Stimulated activated CD8-positive, alpha-beta memory T cell treated with anti-CD3 and anti-CD28 coated beads, Interleukin-4, amount 100 ng/mL, for 4 hours (primary cell): ENCODE results near the gene POMGNT1.

Source experiments
- DNase-seq, 2 donors: peaks; one replicate each; pipeline ENCODE4 v3.0.0-alpha.2; 2020; ENCODE audit warnings: low read depth in 2 of 2, low spot score in 1 of 2

POMGNT1 gene

DNA sequence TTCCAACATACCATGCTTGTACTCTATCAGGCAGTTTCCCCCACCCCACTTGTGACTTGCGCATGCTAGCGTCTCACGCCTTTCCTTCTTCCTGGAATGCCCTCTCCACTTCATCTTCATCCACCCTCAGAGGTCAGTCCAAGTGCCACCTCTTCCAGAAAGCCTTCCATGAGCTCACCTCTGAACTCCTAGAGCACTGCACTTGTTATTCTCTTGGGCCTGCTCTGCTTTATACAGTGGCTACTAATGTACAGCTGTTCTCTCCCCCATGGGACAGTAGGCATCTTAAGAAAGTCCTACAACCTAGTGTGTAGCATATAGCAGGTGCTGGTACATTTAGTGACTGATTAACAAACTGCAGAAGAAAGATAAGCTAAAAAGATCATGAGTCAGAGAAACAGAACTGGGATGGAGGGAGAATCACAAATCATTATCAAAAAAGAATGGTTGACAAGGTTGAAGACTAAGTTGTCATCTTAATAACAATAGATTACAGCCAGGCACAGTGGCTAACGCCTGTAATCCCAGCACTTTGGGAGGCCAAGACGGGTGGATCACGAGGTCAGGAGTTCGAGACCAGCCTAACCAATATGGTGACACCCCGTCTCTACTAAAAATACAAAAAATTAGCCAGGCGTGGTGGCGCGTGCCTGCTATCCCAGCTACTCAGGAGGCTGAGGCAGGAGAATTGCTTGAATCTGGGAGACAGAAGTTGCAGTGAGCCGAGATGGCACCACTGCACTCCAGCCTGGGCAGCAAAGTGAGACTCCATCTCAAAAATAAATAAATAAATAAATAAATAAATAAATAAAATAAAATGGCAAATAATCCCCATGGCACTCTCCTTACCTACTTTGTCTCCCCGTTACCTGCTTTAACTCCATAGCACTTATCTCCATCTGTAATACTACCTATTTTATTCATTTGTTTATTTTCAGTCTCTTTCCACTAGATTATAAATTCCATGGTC is 39.6 kb downstream of the POMGNT1 start:
- no peak for DNase-seq

DNA sequence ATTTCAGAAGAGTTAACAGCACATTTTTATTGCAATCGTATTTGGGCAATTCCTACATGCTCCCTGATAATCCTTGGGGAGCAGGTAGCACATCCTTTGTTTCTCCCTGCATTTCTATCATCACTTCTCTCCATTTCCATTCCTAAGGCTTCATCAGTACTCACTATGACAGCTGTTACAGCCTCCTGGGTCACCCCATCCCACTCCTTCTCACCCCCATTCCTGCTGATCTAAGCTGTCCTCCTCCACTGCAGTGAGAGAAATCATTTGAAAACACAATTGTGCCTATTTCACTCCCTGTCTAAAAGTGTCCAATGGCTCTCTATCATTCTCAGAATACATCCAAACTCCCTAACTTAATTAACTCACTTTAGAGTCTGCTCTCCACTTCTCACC is 40.3 kb downstream of the POMGNT1 start:
- DNase-seq: no peak

DNA sequence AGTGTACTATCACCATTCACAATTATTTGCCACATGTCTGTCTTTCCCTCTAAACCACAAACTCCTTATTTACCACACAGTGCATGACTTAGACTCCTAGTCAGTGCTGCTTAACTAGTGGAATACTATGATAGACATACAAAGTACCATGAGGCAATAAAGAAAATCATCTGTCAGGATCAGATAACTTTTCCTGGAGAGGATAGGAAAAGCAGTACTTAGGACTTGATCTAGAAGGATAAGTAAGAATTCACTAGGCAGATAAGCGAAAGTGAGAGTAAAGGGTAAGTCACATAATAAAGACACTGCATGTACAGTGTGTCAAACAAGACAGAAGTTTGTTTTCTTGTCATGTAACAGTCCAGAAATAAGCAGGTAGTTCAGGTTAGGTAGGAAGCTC is 44.5 kb downstream of the POMGNT1 start:
- DNase-seq: no peak

DNA sequence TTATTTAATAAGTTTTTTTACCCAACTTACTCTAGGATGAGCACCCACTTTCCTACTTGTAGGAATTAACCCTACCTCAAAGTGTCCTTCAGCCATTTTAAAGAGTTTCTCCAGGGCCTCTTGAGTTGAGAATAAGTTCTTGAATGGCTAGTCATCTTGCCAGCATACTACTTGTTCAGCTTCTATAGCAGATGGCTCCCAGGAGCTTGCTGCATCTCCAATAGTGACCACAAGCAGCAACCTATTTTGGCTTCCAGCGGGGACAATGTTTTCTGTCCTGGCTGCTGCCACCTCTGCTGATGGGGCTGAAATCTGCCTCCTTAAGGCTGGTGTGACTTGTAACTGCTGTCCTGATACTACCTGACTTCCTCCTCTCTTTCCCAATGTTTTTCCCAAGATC is 45.0 kb downstream of the POMGNT1 start:
- no peak for DNase-seq

DNA sequence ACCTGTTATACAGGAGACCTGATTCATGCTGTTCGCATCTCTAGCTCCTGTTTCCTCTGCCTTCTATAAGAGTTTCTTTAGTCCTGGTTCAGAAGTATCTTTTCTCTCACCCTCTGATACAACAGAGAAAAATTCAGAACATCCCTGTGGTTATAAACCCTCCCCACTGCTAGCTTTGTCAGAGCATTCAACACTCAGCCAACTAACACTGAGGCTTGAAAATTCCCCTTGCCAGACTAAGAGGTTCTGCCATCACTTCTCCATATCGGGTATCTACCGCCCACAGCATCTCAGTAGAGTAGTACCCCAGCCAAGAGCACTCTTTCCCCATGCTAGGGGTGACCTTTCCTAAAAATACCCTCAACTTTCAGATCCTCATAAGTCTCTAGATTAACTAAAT is 46.2 kb downstream of the POMGNT1 start:
- DNase-seq: no peak

DNA sequence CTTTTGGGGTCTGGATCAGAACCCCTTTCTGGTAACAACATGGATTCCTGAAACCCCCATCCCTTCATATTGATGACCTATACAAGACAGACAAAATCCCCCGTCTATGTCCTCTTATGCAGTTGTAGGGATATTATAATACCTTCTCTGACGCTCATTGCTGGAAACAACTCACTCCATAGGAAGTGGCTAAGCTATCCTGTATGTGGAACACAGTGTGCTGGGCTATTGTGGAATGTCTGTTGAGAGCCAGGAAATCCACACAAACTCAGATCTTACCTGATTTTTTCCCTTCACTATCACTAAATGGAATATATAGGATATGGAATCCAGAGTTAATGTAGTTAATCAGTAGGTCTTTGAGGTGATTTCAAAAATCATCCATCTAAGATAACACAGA is 48.1 kb downstream of the POMGNT1 start:
- no peak for DNase-seq

DNA sequence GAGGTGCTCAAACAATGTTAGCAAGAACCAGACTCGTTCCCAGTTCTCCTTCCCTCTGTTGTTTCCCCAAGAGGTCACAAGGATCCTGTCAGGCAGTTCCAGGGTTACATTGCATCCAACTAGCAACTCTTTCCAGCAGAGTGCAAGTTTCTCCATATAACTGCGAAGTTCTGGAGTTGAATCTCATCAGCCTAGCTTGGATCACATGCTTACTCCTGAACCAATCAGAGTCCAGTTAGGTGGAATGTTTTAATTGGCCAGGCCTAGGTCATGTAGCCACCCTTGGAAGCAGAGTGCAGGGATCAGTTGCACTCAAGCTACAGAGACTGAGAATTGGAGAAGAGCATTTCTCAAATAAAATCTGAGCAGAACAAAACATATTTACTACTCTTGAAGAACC is 49.9 kb downstream of the POMGNT1 start:
- no peak for DNase-seq
